GM12892 (cell line): ENCODE results near the gene APOB.

Experiments
- POLR2A ChIP-seq: IDR thresholded peaks from 2 replicates; pipeline ENCODE4 v1.6.1; 2011; ENCODE audit warnings: low read depth, low read length, control low read depth
- POLR2AphosphoS5 ChIP-seq: IDR thresholded peaks from 2 replicates; pipeline ENCODE4 v1.6.1; 2011; ENCODE audit warnings: low read depth, low read length, control low read depth
- TAF1 ChIP-seq: IDR thresholded peaks from 2 replicates; pipeline ENCODE4 v1.6.1; 2011; ENCODE audit warnings: low read depth, mild to moderate bottlenecking, control low read depth, low read length, borderline replicate concordance

GRCh38 chr2:20992201-20992711, 51.6 kb downstream of the APOB start:
- no peak for TF ChIP-seq POLR2A
- no peak for TF ChIP-seq POLR2AphosphoS5
- TF ChIP-seq TAF1 = no peak
